ENCODE measurements around the gene HNRNPU. TPM values are rescaled to one million over a fixed set of nuclear protein-coding genes. Genes with fewer than 3 reads are reported as not detected.
A peak's percentile ranks its signal among the peaks of the same experiment; 100 is the strongest.
"Not testable (repeated sequence)": the region's sequence is repeated elsewhere in the genome, so short reads cannot be mapped to it uniquely, and the experiment has no call there.

Gene HNRNPU
- total RNA-seq, 1 donor from 2014 or later: 318 TPM

DNA sequence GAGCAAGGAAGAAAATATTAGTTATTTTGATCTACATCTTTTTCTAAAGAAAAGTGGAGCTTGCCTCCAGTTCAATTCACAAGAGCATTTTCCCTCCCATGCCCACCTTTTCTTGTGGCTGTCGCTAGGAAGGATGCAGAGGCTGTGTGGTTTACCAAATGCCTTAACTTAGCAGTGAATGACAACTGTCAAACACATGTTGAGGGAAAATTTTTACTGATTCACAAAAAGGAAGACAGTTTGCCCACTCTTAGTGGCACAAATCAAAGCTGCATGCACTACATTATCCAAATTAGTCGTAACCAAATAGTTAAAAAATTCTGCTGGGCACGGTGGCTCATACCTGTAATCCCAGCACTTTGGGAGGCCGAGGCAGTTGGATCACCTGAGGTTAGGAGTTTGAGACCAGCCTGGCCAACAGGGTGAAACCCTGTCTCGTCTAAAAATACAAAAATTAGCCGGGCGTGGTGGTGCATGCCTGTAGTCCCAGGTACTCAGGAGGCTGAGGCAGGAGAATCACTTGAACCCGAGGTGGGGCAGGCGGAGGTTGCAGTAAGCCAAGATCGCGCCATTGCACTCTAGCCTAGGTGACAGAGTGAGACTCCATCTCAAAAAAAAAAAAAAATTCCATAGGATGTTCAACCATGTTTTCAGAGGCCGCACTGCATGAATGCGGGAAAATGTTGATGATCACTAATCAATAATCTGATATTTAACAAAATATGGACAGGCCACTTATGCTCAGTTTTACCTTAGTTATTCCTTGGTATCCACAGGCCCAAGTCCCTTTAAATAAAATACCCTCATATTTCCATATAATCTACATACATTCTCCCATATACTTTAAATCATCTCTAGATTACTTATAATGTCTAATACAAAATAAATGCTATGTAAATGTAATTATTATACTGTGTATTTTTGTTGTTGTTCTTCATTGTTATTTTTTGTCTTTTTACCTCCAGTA lies 19.9 kb downstream of the HNRNPU start:
- ATAC-seq (no peak), DNase-seq (ENCODE audit: low spot score) (no peak)
- intact Hi-C loops (cut with DNase I): no loop called here

DNA sequence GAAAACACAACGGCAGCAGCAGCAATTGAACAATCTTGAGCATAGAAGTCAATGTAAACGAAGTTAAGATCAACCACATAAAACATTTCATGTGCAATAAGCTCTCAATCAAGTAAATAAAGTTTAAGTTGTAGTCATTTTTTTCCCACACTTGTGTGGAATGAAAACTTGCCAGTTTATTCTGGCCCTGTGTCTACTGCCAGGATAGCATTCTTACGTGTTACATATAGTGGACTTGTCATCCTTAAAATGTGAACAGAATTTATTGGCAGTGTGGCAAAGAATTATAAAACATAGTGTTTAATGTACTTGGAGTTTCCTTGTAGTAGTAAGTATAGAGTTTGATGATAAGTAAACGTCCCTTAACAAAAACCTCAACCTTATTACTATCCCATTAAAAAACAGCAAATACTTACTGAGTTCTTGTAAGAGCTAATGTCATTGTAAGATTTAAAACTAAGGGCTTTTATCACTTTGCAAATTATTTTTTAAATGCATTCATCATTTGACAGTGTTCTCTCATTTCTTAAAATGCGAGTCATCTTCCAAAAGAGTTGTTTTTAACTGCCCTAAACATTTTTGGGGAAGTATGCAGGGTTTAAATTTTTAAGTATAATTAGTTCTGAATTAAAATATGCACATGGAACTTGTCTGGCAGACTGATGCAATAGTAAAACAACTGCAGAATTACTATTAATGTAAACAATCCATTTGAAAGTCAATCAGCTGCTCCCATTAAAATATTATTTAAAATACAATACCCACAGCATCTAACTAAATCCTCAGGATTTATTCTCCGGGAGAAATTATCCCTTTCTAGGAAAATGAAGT lies 21.0 kb downstream of the HNRNPU start:
- intact Hi-C loops (cut with DNase I): no loop called here
- ATAC-seq: no peak
- DNase-seq (ENCODE audit: low spot score): no peak

DNA sequence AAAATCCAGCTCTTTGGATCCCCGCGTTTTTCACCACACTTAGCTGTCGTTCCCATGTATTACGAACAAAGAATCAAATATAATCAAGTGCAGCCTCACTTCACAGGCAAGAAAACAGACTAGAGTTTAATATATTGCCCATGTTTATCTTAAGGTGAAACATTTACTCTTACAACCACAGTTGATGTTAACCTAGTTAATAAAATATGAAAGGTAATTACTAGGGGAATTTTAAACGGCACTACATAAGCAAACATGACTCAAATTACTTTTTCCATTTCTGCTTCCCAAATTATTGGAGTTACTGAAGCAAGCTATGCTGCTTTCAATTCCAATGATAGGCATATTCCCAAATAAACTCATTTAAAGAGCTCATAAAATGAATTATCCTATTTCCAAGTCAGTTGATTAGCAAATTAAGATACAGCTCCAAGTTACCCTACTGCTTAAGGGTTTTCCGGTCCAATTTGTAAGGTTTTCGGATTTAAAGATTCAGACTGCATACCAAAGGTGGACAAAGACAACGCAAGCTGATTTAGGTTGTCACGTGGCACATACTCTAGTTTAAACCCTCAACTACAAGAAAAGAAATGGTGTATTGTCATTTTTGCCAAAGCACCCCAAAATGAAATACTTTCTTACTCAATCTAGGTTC lies 22.9 kb downstream of the HNRNPU start:
- intact Hi-C loops (cut with DNase I): no loop called here
- ATAC-seq (no peak), DNase-seq (ENCODE audit: low spot score) (no peak)

- ATAC-seq (no peak), DNase-seq (ENCODE audit: low spot score) (no peak)
- intact Hi-C loops (cut with DNase I): no loop called here
Observed at GRCh38 chr1:244840219-244840794, 24.0 kb downstream of the HNRNPU start.

GRCh38 chr1:244839656-244840055 lies 24.7 kb downstream of the HNRNPU start:
- ATAC-seq (no peak), DNase-seq (ENCODE audit: low spot score) (no peak)
- intact Hi-C loops (cut with DNase I): no loop called here

DNA sequence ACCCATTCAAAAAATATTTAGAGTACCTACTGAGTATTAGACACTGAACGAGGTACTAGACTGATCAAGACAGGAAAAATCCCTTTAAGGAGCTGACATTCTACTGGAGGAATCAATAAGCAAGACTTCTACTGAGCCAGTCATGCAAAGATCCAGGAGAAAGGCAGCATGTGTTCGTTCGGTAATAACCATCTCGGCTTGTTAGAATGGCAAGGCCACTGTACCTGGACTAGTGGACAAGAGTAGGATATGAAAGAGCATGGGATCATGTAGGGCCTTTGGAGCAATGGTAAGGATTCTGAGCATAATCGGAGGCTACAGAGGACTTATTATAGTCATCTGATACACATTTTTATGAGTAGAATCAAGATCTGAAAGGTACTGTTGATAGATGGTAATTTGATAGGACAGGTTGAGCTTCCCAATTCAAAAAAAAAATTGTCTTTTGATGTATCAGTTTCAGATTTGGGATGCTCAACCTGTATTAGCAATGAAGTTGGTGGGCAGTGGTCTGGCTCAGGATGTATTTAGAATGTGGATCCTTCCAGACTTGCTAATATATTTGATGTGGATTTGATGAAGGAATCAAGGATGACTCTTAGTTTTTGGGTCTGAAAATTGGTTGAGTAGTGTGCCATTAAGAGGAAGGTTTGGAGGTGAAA lies 26.6 kb downstream of the HNRNPU start:
- no peak for ATAC-seq
- DNase-seq (ENCODE audit: low spot score): no peak
- intact Hi-C loops (cut with DNase I): no loop called here

DNA sequence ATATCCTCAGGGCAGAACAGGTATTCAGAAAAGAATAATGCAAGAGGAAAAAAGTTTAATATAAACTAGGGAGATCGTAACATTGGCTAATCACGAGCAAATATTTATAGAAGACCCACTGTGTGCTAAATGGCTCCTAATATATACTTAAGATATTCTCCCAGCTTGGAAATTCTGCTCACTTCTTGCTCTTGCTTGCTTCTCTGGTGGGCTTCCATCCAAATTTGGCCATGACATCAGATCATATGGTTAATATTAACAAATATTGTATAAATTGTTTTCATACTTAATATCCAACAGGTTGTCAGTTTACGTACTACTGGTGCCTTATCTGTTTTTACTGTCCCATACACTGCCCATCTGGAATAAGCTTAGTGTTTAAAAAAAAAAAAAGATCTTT lies 27.8 kb downstream of the HNRNPU start:
- ATAC-seq (no peak), DNase-seq (ENCODE audit: low spot score) (no peak)
- intact Hi-C loops (cut with DNase I): no loop called here

DNA sequence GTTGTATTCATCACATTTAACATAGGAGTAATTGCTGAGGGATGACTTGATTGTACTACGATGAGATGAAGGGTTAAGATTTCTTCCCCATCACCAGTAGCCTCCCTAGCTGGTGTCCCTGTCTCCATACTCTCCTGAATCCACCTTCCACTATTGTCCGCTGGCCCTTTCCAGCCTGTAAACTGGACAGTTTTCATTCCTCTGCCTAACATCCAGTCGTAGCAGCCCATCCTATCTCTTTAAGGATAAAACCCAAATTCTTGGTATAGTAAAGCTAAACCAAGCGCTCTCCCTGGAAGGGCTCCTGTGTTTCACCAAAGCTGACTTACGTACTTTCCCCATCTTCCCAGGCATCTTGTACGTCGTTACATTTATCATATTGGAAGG lies 28.2 kb downstream of the HNRNPU start:
- intact Hi-C loops (cut with DNase I): no loop called here
- ATAC-seq: peak; percentile 5

GRCh38 chr1:244835276-244836134 lies 28.8 kb downstream of the HNRNPU start, which contains the start of gene COX20:
COX20 (plus strand) TSS chr1:244835658; CDS start chr1:244835715, 57 bp downstream.
- intact Hi-C loops (cut with DNase I): no loop called here
- ATAC-seq: peak; percentile 88

More for the DNA sequence above, 28.2 kb downstream of the HNRNPU start:
- no peak for DNase-seq (ENCODE audit: low spot score)

GRCh38 chr1:244834543-244835275 lies 29.6 kb downstream of the HNRNPU start:
- ATAC-seq: no peak
- DNase-seq (ENCODE audit: low spot score): no peak
- intact Hi-C loops (cut with DNase I): no loop called here

More at GRCh38 chr1:244835276-244836134, 28.8 kb downstream of the HNRNPU start, which contains the start of gene COX20:
- peak; percentile 95 for DNase-seq (ENCODE audit: low spot score)

- DNase-seq (ENCODE audit: low spot score): peak; percentile 76
- intact Hi-C loops (cut with DNase I): no loop called here
- peak; percentile 59 for ATAC-seq
Observed at GRCh38 chr1:244833734-244834542, 30.4 kb downstream of the HNRNPU start.

DNA sequence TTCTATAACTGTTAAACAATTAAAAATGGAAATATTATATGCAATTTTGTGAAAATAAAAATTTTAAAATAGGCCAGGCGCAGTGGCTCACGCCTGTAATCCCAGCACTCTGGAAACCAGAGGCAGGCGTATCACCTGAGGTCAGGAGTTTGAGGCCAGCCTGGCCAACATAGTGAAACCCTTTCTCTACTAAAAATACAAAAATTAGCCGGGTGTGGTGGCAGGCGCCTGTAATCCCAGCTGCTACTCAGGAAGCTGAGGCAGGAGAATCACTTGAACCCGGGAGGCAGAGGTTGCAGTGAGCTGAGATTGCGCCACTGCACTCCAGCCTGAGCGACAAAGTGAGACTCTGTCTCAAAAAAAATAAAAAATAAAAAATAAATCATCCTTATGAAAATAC lies 31.1 kb downstream of the HNRNPU start:
- DNase-seq (ENCODE audit: low spot score); intact Hi-C loops (cut with DNase I); ATAC-seq: not testable (repeated sequence)

GRCh38 chr1:244830639-244831038 lies 33.7 kb downstream of the HNRNPU start:
- ATAC-seq (no peak), DNase-seq (ENCODE audit: low spot score) (no peak)
- intact Hi-C loops (cut with DNase I): no loop called here

- ATAC-seq (no peak), DNase-seq (ENCODE audit: low spot score) (no peak)
- intact Hi-C loops (cut with DNase I): no loop called here
Observed at GRCh38 chr1:244826712-244827111, 37.6 kb downstream of the HNRNPU start.

GRCh38 chr1:244822878-244823277 lies 41.5 kb downstream of the HNRNPU start:
- DNase-seq (ENCODE audit: low spot score) (no peak), ATAC-seq (no peak)
- intact Hi-C loops (cut with DNase I): no loop called here

DNA sequence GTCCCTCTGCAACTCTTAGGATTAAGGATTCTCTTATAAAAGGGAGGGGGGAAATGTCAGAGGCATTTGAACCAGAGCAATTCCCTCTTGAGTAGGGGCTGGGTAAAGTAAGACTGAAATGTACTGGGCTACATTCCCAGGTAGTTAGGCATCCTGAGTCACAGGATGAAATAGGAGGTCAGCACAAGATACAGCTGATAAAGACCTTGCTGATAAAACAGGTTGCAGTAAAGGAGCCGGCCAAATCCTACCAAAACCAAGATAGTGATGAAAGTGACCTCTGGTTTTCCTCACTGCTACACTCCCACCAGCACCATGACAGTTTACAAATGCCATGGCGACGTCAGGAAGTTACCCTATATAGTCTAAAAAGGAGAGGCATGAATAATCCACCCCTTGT lies 43.2 kb downstream of the HNRNPU start:
- DNase-seq (ENCODE audit: low spot score) (no peak), ATAC-seq (no peak)
- intact Hi-C loops (cut with DNase I): no loop called here

Measured in sciatic nerve (tissue), 2 donors.